PFSK-1 (cell line): ENCODE results near the gene NYNRIN.

Source experiments
- POLR2AphosphoS5 ChIP-seq: IDR thresholded peaks from 2 replicates; pipeline ENCODE4 v1.6.1; 2012; ENCODE audit warnings: low read depth, mild to moderate bottlenecking, control low read depth, low read length, moderate library complexity
- SIN3A ChIP-seq: IDR thresholded peaks from 2 replicates; pipeline ENCODE4 v1.6.1; 2012; ENCODE audit warnings: mild to moderate bottlenecking, low read length, moderate library complexity, borderline replicate concordance; ENCODE audit not compliant: insufficient read depth
- TAF1 ChIP-seq: IDR thresholded peaks from 2 replicates; pipeline ENCODE4 v1.6.1; 2012; ENCODE audit warnings: low read length, control low read depth, borderline replicate concordance; ENCODE audit not compliant: insufficient read depth

- TF ChIP-seq SIN3A: no peak
- no peak for TF ChIP-seq POLR2AphosphoS5
- TF ChIP-seq TAF1: no peak
These were observed 3.3 kb downstream of the NYNRIN start for GRCh38 chr14:24401810-24402702.
